Measurements from ENCODE around the gene ZFAND5. TPM values are rescaled to one million over a fixed set of nuclear protein-coding genes. Genes with fewer than 3 reads are reported as not detected.

ZFAND5 gene
- total RNA-seq, 8 experiments from 2014 or later = 84.5 to 425 (median 137) TPM

DNA sequence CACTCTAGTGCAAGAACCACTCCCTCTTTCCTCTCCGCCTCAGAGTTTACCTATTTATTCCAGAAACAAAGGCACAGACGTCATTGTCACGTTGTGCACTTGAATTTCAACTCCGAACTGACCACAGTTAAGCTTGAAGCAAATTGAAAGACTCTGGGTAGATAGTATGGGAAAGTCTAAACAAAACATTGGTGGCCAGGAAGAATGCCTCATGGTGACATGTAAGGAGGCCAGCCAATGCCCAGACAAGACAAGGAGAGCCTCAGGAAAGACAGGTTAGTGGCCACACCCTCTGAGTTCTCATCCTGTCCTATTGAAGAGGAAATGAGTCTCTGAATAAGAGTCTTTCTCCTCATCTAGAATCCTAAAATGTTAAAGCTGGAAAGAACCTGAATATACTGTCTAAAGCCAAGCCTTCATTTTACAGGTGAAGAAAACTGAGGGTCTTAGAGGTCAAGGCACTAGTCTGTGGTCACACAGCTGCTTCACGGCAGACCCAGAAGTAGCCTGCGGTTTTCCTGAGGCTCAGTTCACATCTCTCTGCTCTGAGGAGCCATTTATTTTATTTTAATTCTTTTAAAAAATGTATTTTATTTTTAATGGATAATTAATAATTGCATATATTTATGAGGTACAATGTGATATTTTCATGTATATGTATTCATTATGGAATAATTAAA is 30.2 kb downstream of the ZFAND5 start:
- in situ Hi-C loops (cut with MboI; ENCODE audit: low pct_unique_long_range_greater_than_20kb in 2 of 9, low sequenced_read_pairs in 9 of 9, unreplicated experiment in 9 of 9) = no loop called here
- ATAC-seq (replicated peaks in 6 of 8) = no peak
- WGBS, 10 experiments = 65 to 100% (median 83%) methylated on average over 1 to 6 of the region's 6 CpGs; no CpG with 5 or more reads in 2 of the 10 experiments

DNA sequence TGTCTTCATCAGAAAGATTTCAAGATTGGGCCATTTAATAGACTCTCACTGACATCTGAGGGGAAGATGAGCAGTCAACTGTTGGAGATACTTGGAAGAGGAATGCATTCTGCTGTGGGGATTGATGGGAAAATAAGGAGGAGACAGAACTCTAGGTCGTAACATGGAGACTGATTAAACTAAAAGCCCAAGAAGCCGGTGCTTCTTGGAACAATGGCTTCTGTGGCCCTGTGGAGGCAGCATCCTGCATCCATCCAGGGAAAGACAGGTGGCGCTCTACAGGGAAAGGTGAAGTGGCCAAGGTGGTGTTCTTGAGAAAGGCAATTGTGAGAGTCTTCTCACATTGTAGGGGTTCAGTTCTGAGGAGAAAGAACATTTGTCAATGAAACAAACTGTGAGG is 31.3 kb downstream of the ZFAND5 start:
- in situ Hi-C loops (cut with MboI; ENCODE audit: low pct_unique_long_range_greater_than_20kb in 2 of 9, low sequenced_read_pairs in 9 of 9, unreplicated experiment in 9 of 9) = no loop called here
- Histone ChIP-seq H3K4me3 (no peak overlapping the region), H3K27ac (no peak overlapping the region), H3K4me1 (replicated peaks in 1 of 2) (peaks cover 13 to 17% of the 10 kb centered on the region in 2 donors)
- ATAC-seq (replicated peaks in 6 of 8) = peak in 4 of 8 experiments; percentile 41 to 63 (median 58)
- WGBS, 10 experiments = 33 to 100% (median 79%) methylated on average over 1 to 3 of the region's 3 CpGs; no CpG with 5 or more reads in 2 of the 10 experiments

More for the DNA sequence above, 30.2 kb downstream of the ZFAND5 start:
- no peak overlapping the region for H3K27ac ChIP-seq
- H3K4me1 ChIP-seq (replicated peaks in 1 of 2) = peaks cover 13 to 17% of the 10 kb centered on the region in 2 donors
- H3K4me3 ChIP-seq = no peak overlapping the region

DNA sequence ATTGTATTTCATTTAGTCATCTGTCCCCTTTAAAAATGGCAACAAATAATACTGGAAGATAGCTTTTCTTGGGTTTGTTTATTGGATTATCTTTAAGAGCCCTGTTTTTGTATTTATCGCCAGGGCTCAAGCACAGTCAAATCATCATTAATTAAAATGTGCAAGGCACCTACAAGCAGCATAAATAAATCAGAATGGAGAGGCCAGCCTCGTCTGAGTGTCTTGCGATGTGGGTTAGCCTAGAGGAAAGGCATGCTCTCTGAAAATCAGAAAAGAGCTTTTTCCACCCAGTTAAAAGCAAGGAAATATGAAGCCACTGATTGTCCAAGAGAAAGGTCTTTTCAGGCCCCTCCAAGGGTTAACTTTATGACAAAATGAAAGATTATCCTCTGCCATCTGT is 31.8 kb downstream of the ZFAND5 start:
- Histone ChIP-seq H3K4me1 (replicated peaks in 1 of 2) (peaks cover 13 to 17% of the 10 kb centered on the region in 2 donors), H3K27ac (no peak overlapping the region), H3K4me3 (no peak overlapping the region)
- peak in 5 of 8 experiments; percentile 54 to 74 (median 64) for ATAC-seq (replicated peaks in 6 of 8)
- 56 to 83% (median 60%) methylated on average over 2 to 3 of the region's 3 CpGs; no CpG with 5 or more reads in 2 of the 10 experiments for WGBS, 10 experiments
- in situ Hi-C loops (cut with MboI; ENCODE audit: low pct_unique_long_range_greater_than_20kb in 2 of 9, low sequenced_read_pairs in 9 of 9, unreplicated experiment in 9 of 9) = no loop called here

DNA sequence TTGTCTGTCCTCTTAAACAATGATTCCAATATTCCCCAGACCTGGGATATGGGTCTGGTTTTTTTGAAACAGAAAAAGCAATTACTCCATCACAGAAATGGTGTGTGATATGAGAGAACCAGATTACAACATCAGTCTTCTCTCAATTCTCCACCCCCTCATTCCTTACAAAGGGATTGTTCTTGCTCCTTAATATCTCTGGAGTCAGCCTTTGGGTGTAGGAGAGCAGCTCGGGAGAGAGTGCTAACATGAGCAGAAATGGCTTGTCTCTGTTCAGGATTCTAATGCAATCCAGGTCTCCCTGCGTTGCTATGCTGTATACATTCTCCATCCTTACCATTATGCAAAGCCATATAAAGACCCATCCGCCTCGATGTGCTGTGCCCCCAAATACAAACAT is 32.7 kb downstream of the ZFAND5 start:
- in situ Hi-C loops (cut with MboI; ENCODE audit: low pct_unique_long_range_greater_than_20kb in 2 of 9, low sequenced_read_pairs in 9 of 9, unreplicated experiment in 9 of 9) = no loop called here
- Histone ChIP-seq H3K27ac (no peak overlapping the region), H3K4me1 (replicated peaks in 1 of 2) (peaks cover 13 to 17% of the 10 kb centered on the region in 2 donors), H3K4me3 (no peak overlapping the region)
- no peak for ATAC-seq (replicated peaks in 6 of 8)
- 59 to 100% (median 83%) methylated on average over 1 to 4 of the region's 4 CpGs; no CpG with 5 or more reads in 4 of the 10 experiments for WGBS, 10 experiments

DNA sequence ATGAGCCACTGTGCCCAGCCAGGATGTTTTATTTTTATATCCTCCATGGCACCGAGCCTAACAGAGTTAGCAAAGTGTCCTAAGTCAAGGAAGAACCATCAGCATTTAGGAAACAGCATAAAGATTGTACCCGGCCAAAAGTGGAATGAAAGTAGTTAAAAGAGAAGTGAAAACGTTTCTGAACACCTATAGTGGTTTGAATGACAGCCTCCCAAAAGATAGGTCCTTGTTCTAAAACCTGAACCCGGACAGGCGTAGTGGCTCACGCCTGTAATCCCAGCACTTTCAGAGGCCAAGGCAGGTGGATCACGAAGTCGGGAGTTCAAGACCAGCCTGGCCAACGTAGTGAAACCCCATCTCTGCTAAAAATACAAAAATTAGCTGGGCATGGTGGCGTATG is 37.4 kb downstream of the ZFAND5 start:
- Histone ChIP-seq H3K4me1 (replicated peaks in 1 of 2) (peaks cover 0 to 4% of the 10 kb centered on the region in 2 donors), H3K4me3 (no peak overlapping the region), H3K27ac (no peak overlapping the region)
- ATAC-seq (replicated peaks in 6 of 8) = no peak
- in situ Hi-C loops (cut with MboI; ENCODE audit: low pct_unique_long_range_greater_than_20kb in 2 of 9, low sequenced_read_pairs in 9 of 9, unreplicated experiment in 9 of 9) = no loop called here
- 60 to 100% (median 87%) methylated on average over 2 to 7 of the region's 10 CpGs; no CpG with 5 or more reads in 1 of the 10 experiments for WGBS, 10 experiments

DNA sequence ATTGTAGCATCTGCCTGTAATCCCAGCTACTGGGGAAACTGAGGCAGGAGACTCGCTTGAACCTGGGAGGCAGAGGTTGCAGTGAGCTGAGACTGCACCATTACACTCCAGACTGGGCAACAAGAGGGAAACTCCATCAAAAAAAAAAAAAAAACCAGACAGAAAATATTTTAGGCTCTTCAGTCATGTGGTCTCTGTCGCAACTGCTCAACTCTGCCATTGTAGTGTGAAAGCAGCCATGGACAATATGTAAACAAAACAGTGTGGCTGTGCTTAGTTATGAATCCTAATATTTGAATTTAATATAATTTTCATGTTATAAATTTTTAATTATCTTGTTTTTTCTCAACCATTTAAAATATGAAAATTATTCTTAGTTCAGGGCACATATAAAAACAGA is 38.4 kb downstream of the ZFAND5 start:
- H3K4me3 ChIP-seq = no peak overlapping the region
- 68 to 100% (median 88%) methylated on average over 1 to 2 of the region's 2 CpGs; no CpG with 5 or more reads in 2 of the 10 experiments for WGBS, 10 experiments
- in situ Hi-C loops (cut with MboI; ENCODE audit: low pct_unique_long_range_greater_than_20kb in 2 of 9, low sequenced_read_pairs in 9 of 9, unreplicated experiment in 9 of 9) = no loop called here
- no peaks in the 10 kb centered on the region for H3K4me1 ChIP-seq (replicated peaks in 1 of 2)
- no peak overlapping the region for H3K27ac ChIP-seq
- ATAC-seq (replicated peaks in 6 of 8) = no peak

DNA sequence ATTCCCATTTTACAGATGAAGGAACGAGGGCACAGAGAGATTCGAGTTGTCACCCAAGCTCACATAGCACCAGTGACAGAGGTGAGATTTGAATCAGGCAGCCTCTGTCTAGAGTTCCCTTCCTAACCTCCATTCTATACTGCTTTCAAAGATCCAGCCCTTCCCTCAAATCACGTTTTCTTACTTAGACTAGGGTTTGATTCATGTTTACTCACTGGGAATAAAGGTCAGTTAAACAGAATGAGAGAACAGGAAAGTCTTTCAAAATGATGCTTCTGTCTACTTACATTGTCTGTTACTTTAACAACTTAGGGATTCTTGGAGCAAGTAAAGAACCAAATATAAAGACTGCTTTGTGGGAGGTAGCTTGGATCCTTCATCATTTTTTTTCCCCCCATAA is 40.0 kb downstream of the ZFAND5 start:
- Histone ChIP-seq H3K4me1 (replicated peaks in 1 of 2) (no peaks in the 10 kb centered on the region), H3K4me3 (no peak overlapping the region), H3K27ac (no peak overlapping the region)
- in situ Hi-C loops (cut with MboI; ENCODE audit: low pct_unique_long_range_greater_than_20kb in 2 of 9, low sequenced_read_pairs in 9 of 9, unreplicated experiment in 9 of 9) = no loop called here
- WGBS, 10 experiments = 17 to 88% (median 60%) methylated on average over 1 to 3 of the region's 3 CpGs; no CpG with 5 or more reads in 2 of the 10 experiments
- ATAC-seq (replicated peaks in 6 of 8) = no peak

DNA sequence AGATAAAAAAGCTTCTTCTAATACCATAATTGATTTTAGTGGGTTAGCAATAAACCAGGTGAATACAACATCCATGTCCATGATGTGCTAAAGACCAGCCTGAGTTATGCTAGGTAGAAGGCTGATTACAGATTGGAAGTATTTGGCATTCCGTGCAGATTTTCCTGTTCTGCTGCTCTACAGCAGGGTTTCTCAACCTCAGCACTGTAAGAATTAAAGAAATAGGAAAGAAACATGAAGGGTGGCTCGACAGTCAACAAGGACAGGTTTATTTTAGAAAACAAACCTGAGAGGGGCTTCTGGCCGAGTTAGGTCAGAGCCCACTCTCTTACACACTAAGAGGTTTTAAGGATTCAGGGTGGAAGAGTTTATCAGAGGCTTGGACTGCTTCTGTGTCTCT is 42.3 kb downstream of the ZFAND5 start:
- in situ Hi-C loops (cut with MboI; ENCODE audit: low pct_unique_long_range_greater_than_20kb in 2 of 9, low sequenced_read_pairs in 9 of 9, unreplicated experiment in 9 of 9) = no loop called here
- ATAC-seq (replicated peaks in 6 of 8) = no peak
- H3K4me1 ChIP-seq (replicated peaks in 1 of 2) = no peaks in the 10 kb centered on the region
- H3K4me3 ChIP-seq = no peak overlapping the region
- H3K27ac ChIP-seq = no peak overlapping the region
- WGBS, 10 experiments = 20 to 100% (median 59%) methylated on average over 1 to 3 of the region's 3 CpGs; no CpG with 5 or more reads in 2 of the 10 experiments

DNA sequence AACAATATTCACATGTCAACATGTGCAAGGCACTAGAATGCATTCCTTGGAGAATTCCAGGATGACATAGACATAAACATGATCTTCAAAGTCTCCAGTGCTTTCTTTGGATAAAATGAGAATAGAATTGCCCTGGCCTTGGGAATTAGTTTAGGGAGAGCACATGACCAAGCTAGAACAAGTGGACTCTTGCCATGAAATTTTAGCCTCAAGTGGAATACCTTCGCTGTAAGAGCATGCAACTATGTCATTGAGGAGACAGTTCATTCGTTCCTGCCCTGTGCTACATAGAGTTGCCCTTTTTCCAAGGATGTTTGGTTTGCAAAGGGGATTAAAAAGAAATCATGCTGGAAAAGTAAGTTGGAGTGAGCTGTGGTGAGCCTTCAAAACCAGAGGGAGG is 42.7 kb downstream of the ZFAND5 start:
- no peak overlapping the region for H3K4me3 ChIP-seq
- H3K4me1 ChIP-seq (replicated peaks in 1 of 2) = no peaks in the 10 kb centered on the region
- H3K27ac ChIP-seq = no peak overlapping the region
- peak in 3 of 8 experiments; percentile 26 to 51 (median 31) for ATAC-seq (replicated peaks in 6 of 8)
- in situ Hi-C loops (cut with MboI; ENCODE audit: low pct_unique_long_range_greater_than_20kb in 2 of 9, low sequenced_read_pairs in 9 of 9, unreplicated experiment in 9 of 9) = no loop called here
- WGBS, 10 experiments = 5 to 100% (median 44%) methylated on average over 1 to 2 of the region's 2 CpGs; no CpG with 5 or more reads in 3 of the 10 experiments

DNA sequence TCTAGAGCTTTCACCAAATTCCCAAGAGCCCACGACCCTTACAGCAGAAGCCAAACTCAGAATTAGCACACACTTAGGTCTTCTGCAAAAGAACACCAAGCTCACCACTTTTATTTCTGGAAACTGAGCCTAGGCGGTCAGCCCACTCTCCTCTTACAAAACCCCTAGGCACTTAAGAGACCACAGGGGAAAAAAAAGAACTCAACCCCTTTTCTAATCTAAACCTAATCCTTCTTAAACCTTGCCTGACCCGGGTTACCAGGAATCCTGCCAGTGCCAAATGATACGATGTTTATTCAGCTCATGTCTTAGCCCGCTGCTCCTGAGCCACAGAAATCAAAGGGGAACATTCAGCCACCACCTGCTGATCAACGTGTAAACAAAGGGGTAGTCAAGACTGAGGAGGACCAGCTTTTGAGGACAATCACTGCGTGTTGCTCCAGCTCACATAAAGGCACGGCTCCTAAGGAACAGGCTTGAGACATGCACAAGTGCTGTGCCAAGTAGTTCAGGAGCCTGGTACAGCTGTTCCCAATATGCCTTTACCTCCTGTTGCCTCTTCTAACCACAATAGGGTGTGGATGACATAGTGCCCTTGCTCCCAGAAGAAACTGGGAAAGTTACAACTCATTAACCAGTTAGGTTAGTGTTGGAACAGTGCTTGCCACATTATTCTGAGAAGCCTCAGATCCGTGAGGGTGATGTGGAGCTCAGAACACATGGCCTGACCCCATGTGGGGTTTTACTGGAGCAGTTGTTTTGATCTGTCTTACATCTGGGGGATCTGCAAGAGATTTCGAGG is 49.3 kb downstream of the ZFAND5 start:
- no peak overlapping the region for H3K4me3 ChIP-seq
- H3K4me1 ChIP-seq (replicated peaks in 1 of 2) = peaks cover 2 to 13% of the 10 kb centered on the region in 2 donors
- WGBS, 10 experiments = 0 to 55% (median 27%) methylated on average over 1 to 6 of the region's 10 CpGs; no CpG with 5 or more reads in 2 of the 10 experiments
- in situ Hi-C loops (cut with MboI; ENCODE audit: low pct_unique_long_range_greater_than_20kb in 2 of 9, low sequenced_read_pairs in 9 of 9, unreplicated experiment in 9 of 9) = no loop called here
- peak in 6 of 8 experiments; percentile 53 to 87 (median 82) for ATAC-seq (replicated peaks in 6 of 8)
- no peak overlapping the region for H3K27ac ChIP-seq

DNA sequence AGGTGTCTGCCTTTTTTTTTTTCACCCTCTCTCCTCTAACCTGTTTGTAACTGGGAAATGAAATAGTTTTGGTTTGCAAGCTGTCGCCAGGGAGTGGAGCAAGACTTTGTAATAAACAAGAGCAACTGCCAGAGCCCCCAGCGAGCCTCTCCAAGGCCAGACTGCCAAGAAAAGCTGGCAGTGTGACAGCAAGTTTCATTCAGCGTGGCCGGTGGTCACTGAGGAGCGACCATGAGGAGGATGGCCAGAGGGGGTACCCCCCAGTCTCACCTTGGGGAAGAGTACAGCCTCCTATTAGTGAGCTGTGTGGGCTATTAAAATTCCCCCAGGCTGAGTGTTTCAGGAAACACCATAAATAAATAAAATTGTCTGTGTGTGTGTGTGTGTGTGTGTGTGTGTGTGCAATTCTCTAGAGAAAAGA is 49.9 kb downstream of the ZFAND5 start:
- no peak overlapping the region for H3K4me3 ChIP-seq
- peaks cover 2 to 13% of the 10 kb centered on the region in 2 donors for H3K4me1 ChIP-seq (replicated peaks in 1 of 2)
- 0 to 87% (median 48%) methylated on average over 1 to 5 of the region's 5 CpGs; no CpG with 5 or more reads in 4 of the 10 experiments for WGBS, 10 experiments
- peak in 6 of 8 experiments; percentile 26 to 73 (median 46) for ATAC-seq (replicated peaks in 6 of 8)
- in situ Hi-C loops (cut with MboI; ENCODE audit: low pct_unique_long_range_greater_than_20kb in 2 of 9, low sequenced_read_pairs in 9 of 9, unreplicated experiment in 9 of 9) = no loop called here
- H3K27ac ChIP-seq = no peak overlapping the region

DNA sequence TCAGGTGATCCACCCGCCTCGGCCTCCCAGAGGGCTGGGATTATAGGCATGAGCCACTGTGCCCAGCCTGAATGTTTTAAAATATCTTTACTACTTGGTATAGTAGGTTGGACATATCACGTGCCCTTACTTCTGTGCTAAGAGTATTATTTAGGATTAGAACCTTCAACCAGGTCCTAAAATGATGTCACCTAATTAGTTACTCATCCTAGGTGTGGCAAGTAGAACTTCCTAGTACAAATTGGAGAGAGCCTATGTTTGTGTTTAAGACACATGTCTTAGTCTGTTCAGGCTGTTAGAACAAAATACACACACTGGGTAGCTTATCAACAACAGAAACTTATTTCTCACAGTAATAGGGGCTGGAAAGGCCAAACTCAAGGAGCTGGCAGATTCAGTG is 51.5 kb downstream of the ZFAND5 start:
- H3K27ac ChIP-seq = no peak overlapping the region
- in situ Hi-C loops (cut with MboI; ENCODE audit: low pct_unique_long_range_greater_than_20kb in 2 of 9, low sequenced_read_pairs in 9 of 9, unreplicated experiment in 9 of 9) = no loop called here
- no peak for ATAC-seq (replicated peaks in 6 of 8)
- no peak overlapping the region for H3K4me3 ChIP-seq
- H3K4me1 ChIP-seq (replicated peaks in 1 of 2) = peaks cover 2 to 13% of the 10 kb centered on the region in 2 donors
- 80 to 100% (median 100%) methylated on average over 1 to 3 of the region's 3 CpGs; no CpG with 5 or more reads in 7 of the 10 experiments for WGBS, 10 experiments

DNA sequence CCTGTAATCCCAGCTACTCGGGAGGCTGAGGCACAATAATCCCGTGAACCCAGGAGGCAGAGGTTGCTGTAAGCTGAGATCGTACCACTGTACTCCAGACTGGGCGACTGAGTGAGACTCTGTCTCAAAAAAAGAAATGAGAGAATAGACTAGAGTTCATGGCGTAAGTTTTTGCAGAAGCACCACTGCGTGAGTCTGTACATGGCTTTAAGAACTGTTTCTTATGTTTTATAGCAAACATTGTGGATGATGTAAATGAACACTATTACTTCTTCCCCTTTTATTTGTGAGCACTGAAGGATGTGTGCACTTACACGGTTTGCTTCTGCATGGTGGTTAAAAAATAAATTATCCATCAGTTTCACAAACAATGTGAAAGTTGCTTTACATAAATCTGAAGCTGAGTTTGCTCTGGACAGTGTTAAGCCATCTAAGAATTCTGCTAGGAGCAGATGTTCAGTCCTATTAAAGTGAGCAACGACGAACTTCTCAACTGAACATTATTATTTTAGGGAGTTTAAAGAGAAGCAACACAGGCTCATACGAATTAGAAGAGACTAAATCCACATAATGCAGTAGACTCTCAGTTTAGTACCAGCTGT is 52.5 kb downstream of the ZFAND5 start:
- H3K4me3 ChIP-seq = no peak overlapping the region
- in situ Hi-C loops (cut with MboI; ENCODE audit: low pct_unique_long_range_greater_than_20kb in 2 of 9, low sequenced_read_pairs in 9 of 9, unreplicated experiment in 9 of 9) = no loop called here
- ATAC-seq (replicated peaks in 6 of 8) = no peak
- 6 to 100% (median 79%) methylated on average over 3 to 10 of the region's 10 CpGs; no CpG with 5 or more reads in 1 of the 10 experiments for WGBS, 10 experiments
- H3K4me1 ChIP-seq (replicated peaks in 1 of 2) = peaks cover 2 to 13% of the 10 kb centered on the region in 2 donors
- no peak overlapping the region for H3K27ac ChIP-seq
